WTC11 (cell line): Measurements from ENCODE around the gene SYTL5.

Experiments
- ELF4 ChIP-seq: sonication (generic); formaldehyde crosslinking; IDR thresholded peaks from 2 replicates; pipeline ENCODE4 v1.8.1; 2022; ENCODE audit warnings: low read depth, mild to moderate bottlenecking, moderate library complexity, missing genetic modification reagents
- FOXJ3 ChIP-seq: sonication (generic); formaldehyde crosslinking; IDR thresholded peaks from 2 replicates; pipeline ENCODE4 v1.9.0; 2021; ENCODE audit warnings: missing genetic modification reagents, mild to moderate bottlenecking, borderline replicate concordance
- GABPB1 ChIP-seq: sonication (generic); formaldehyde crosslinking; IDR thresholded peaks from 2 replicates; pipeline ENCODE4 v1.8.1; 2023; ENCODE audit warnings: mild to moderate bottlenecking, missing genetic modification reagents
- NR2C2 ChIP-seq: sonication (generic); formaldehyde crosslinking; IDR thresholded peaks from 2 replicates; pipeline ENCODE4 v1.8.0; 2022; ENCODE audit warnings: mild to moderate bottlenecking, missing genetic modification reagents
- NR3C1 ChIP-seq: sonication (generic); formaldehyde crosslinking; conservative IDR thresholded peaks from 2 replicates; pipeline ENCODE4 v1.8.1; 2023; ENCODE audit warnings: low read depth, mild to moderate bottlenecking, missing genetic modification reagents
- TCF7 ChIP-seq: sonication (generic); formaldehyde crosslinking; IDR thresholded peaks from 2 replicates; pipeline ENCODE4 v1.8.0; 2022; ENCODE audit warnings: mild to moderate bottlenecking, low read depth, missing genetic modification reagents, moderate library complexity
- TEAD1 ChIP-seq: sonication (generic); formaldehyde crosslinking; IDR thresholded peaks from 2 replicates; pipeline ENCODE4 v1.8.0; 2022; ENCODE audit warnings: mild to moderate bottlenecking, missing genetic modification reagents
- ZNF671 ChIP-seq: fragments of 250-450 bp; sonication (Bioruptor Pico); IDR thresholded peaks from 2 replicates; pipeline ENCODE4 v1.8.0; 2021; ENCODE audit warnings: mild to moderate bottlenecking
- TF ChIP-seq, protein P1 (sequence below): fragments of 200-600 bp; IDR thresholded peaks from 2 replicates; pipeline ENCODE4 v1.8.0; 2022; ENCODE audit warnings: antibody characterized with exemption
- TF ChIP-seq, protein P2 (sequence below): sonication (generic); formaldehyde crosslinking; IDR thresholded peaks from 2 replicates; pipeline ENCODE4 v1.8.0; 2022; ENCODE audit warnings: mild to moderate bottlenecking, missing genetic modification reagents
- TF ChIP-seq, protein P3 (sequence below): sonication (generic); formaldehyde crosslinking; IDR thresholded peaks from 2 replicates; pipeline ENCODE4 v1.8.1; 2023; ENCODE audit warnings: mild to moderate bottlenecking, missing genetic modification reagents
- TF ChIP-seq, protein P4 (sequence below): fragments of 250-450 bp; sonication (Bioruptor Pico); IDR thresholded peaks from 2 replicates; pipeline ENCODE4 v1.9.0; 2021; ENCODE audit warnings: mild to moderate bottlenecking

DNA sequence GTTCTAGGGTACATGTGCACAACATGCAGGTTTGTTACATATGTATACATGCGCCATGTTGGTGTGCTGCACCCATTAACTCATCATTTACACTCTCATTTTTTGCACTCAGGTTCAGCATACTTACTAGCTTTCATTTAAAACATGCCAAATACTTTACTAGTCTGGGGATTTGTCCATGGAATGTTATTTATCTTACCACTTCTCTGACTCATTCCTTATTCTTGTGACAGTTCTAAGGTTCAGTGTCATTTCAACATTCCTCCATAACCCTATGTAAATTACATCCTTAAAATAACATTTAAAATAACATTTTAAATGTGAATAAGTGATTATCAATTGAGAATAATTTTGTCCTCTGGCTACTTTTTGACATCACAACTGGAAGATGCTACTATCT is 19.5 kb upstream of the SYTL5 start:
- TF ChIP-seq, protein P1, sequence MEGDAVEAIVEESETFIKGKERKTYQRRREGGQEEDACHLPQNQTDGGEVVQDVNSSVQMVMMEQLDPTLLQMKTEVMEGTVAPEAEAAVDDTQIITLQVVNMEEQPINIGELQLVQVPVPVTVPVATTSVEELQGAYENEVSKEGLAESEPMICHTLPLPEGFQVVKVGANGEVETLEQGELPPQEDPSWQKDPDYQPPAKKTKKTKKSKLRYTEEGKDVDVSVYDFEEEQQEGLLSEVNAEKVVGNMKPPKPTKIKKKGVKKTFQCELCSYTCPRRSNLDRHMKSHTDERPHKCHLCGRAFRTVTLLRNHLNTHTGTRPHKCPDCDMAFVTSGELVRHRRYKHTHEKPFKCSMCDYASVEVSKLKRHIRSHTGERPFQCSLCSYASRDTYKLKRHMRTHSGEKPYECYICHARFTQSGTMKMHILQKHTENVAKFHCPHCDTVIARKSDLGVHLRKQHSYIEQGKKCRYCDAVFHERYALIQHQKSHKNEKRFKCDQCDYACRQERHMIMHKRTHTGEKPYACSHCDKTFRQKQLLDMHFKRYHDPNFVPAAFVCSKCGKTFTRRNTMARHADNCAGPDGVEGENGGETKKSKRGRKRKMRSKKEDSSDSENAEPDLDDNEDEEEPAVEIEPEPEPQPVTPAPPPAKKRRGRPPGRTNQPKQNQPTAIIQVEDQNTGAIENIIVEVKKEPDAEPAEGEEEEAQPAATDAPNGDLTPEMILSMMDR = no peak
- TF ChIP-seq, protein P2, sequence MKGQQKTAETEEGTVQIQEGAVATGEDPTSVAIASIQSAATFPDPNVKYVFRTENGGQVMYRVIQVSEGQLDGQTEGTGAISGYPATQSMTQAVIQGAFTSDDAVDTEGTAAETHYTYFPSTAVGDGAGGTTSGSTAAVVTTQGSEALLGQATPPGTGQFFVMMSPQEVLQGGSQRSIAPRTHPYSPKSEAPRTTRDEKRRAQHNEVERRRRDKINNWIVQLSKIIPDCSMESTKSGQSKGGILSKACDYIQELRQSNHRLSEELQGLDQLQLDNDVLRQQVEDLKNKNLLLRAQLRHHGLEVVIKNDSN (CRISPR knock-in tag) = no peak
- TF ChIP-seq, protein P3, sequence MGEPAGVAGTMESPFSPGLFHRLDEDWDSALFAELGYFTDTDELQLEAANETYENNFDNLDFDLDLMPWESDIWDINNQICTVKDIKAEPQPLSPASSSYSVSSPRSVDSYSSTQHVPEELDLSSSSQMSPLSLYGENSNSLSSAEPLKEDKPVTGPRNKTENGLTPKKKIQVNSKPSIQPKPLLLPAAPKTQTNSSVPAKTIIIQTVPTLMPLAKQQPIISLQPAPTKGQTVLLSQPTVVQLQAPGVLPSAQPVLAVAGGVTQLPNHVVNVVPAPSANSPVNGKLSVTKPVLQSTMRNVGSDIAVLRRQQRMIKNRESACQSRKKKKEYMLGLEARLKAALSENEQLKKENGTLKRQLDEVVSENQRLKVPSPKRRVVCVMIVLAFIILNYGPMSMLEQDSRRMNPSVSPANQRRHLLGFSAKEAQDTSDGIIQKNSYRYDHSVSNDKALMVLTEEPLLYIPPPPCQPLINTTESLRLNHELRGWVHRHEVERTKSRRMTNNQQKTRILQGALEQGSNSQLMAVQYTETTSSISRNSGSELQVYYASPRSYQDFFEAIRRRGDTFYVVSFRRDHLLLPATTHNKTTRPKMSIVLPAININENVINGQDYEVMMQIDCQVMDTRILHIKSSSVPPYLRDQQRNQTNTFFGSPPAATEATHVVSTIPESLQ (CRISPR knock-in tag) = no peak
- TF ChIP-seq TCF7 (CRISPR knock-in tag) = no peak
- no peak for TF ChIP-seq GABPB1 (CRISPR knock-in tag)
- TF ChIP-seq NR2C2 (CRISPR knock-in tag) = no peak
- TF ChIP-seq, protein P4, sequence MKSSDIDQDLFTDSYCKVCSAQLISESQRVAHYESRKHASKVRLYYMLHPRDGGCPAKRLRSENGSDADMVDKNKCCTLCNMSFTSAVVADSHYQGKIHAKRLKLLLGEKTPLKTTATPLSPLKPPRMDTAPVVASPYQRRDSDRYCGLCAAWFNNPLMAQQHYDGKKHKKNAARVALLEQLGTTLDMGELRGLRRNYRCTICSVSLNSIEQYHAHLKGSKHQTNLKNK = no peak
- no peak for TF ChIP-seq FOXJ3 (CRISPR knock-in tag)
- no peak for TF ChIP-seq ZNF671 (CRISPR knock-in tag)
- TF ChIP-seq ELF4 (CRISPR knock-in tag) = no peak
- TF ChIP-seq TEAD1 (CRISPR knock-in tag) = no peak
- TF ChIP-seq NR3C1 (CRISPR knock-in tag) = no peak
